HG03175 (cell line): ENCODE measurements around the gene PLAC8L1.
"Not testable (repeated sequence)": the region's sequence is repeated elsewhere in the genome, so short reads cannot be mapped to it uniquely, and the experiment has no call there.

Experiments used
- ATAC-seq: cut with Tn5 transposase; IDR thresholded peaks from one replicate; pipeline ENCODE4 v1.9.1; 2021; ENCODE audit warnings: mild to moderate bottlenecking, moderate library complexity; ENCODE audit not compliant: unreplicated experiment

PLAC8L1 gene

DNA sequence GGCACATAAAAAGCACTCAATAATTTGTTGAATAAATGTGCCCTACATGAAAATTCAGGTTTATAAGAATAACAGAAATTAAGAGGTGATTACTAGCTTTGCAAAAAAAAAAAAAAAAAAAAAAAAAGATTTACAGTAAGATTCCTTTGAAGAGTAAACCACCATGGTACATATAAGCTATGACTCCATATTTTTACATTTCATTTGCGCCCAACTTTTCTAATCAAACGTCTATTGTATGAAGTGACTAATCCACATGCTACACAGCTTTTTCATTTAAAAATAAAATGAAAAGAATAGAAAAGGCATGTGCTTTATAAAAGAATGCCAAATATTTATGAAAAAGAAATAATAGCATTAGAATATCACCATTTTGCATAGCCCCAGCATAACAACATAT lies at the start of gene PLAC8L1:
TSS of gene PLAC8L1 (minus strand) at position 101 of the 400 bp plus-strand sequence. CDS start 1,266 bp downstream, outside the sequence.
- ATAC-seq, result no peak

- ATAC-seq, result no peak
Measured at GRCh38 chr5:146151970-146152369, 46.6 kb upstream of the PLAC8L1 start.

GRCh38 chr5:146137967-146138403 lies 32.6 kb upstream of the PLAC8L1 start:
- no peak for ATAC-seq

DNA sequence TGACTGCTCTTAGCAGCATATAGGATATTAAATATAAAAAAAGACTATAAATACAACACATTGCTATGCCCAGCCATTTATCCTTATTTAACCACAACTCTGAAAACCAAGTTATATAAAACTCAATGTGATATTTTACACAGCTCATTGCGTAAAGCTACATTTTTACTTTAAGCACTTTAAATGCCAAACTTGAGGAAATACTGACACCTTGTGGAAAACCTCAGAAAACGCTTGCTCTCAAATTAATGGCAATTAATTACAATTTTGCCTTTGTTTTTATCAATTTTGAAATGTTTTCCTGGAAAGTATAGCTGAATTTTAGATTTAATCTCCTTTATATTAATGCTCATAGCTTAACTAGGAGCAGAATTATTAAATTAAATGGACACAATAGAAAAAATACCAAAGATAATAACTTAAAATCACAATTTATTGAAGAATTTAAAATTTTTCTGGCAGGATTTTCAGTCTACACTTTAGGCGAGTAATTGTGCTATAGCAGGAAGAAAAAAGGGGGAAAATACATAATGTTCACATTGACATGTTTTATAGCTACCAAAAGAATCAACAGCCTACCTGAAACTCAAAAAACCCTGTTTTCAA lies 25.2 kb upstream of the PLAC8L1 start:
- no peak for ATAC-seq

- no peak for ATAC-seq
Measured at GRCh38 chr5:146126068-146126467, 20.7 kb upstream of the PLAC8L1 start.

GRCh38 chr5:146124580-146124979 lies 19.2 kb upstream of the PLAC8L1 start:
- ATAC-seq, result no peak

- not testable (repeated sequence) for ATAC-seq
Measured at GRCh38 chr5:146121451-146121850, 16.1 kb upstream of the PLAC8L1 start.

DNA sequence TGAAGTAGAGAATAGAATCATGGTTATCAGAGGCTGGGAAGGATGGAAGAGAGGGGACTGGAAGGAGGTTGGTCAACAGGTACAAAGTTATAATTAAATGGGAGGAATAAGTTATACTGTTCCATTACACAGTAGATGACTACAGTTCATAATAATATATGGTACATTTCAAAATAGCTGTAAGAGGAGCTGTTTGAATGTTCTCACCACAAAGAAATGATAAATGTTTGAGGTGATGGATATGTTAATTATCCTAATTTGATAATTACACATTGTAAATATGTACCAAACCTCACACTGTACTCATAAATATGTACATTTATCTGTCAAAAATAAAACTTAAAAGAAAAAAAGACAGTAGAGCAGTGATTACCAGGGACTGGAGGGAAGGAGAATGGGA lies 12.9 kb upstream of the PLAC8L1 start:
- no peak for ATAC-seq

DNA sequence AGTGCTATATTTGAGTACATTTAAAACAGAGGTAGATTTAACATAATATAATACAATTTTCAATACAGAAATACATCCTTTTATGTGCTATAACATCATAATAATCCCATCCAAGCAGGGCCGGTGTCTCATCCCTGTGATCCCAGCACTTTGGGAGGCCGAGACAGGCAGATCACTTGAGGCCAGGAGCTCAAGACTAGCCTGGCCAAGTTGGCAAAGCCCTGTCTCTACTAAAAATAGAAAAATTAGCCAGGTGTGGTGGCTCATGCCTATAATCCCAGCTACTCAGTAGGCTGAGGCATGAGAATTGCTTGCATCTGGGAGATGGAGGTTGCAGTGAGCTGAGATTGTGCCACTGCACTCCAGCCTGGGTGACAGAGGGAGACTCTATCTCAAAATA lies 11.8 kb upstream of the PLAC8L1 start:
- not testable (repeated sequence) for ATAC-seq

DNA sequence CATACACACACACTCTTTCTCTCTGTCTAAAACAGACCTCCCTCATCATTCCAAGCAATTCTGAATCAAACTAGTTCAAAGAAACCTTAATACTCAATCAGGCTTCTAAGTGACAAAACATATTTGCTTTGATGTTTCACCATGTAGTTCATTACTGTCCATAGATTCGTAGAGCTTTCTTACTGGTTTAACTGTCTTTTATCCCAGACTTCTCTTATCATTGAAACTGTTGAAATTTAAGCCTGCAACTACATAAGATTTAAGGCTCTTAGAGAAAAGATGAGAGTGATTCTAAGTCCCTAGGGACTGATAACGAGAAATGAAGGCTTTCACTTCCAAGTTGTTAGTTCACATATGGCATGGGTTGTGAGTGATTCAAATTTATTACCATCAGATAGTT lies 11.0 kb upstream of the PLAC8L1 start:
- ATAC-seq, result no peak

DNA sequence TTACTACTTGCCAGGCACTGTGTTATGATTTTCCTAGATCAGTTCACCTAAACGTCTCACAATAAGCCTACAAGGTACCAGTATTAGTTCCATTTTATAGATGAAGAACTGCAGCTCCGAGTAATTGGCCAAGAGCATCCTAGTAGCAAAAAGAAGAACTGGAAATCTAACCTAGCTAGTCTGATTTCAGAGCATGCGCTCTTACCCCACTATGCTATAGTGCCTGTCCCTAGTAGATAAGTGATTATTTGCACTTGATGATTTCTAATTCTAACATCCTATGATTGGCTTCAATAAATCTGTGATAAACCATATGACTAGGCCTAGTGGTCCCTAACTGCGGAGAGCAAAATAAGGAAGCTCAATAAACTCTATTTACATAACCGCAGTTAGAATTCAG lies 7.1 kb upstream of the PLAC8L1 start:
- ATAC-seq, result no peak

DNA sequence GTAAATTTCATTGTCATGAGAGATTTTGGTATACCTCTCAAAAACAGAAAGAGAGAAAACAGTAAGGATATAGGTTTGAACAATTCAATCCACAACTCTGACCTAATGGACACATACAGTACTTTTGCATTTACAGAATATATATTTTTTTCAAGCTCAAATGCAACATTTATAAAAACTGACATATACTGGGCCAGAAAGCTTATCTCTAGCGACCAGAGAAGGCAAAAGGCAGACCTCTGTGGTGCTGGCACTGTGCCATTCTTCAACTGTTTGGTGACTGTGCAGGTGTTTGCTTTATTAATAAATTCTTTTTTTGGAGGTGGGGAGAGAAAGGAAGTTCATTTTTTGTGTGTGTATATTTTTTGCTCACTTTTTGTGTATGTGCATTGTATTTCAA lies 6.0 kb upstream of the PLAC8L1 start:
- ATAC-seq, result no peak

GRCh38 chr5:146109379-146109778 lies 4.0 kb upstream of the PLAC8L1 start:
- ATAC-seq, result no peak

- not testable (repeated sequence) for ATAC-seq
Measured at GRCh38 chr5:146108870-146109269, 3.5 kb upstream of the PLAC8L1 start.

DNA sequence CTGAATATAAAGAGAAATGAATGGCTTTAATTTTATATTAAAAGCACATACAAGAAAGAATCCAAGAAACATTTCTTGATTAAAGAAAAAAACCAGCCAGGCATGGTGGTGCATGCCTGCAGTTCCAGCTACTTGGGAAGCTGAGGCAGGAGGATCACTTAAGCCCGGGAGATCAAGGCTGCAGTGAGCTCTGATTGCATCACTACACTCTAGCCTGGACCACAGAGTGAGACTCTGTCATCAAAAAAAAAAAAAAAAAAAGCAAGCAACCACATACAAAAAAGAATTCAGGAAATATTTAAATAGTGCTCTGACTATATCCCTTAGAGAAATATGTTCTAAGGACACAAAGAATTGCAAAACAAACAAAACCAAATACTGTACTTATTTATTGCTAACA lies 2.5 kb upstream of the PLAC8L1 start:
- ATAC-seq, result no peak

DNA sequence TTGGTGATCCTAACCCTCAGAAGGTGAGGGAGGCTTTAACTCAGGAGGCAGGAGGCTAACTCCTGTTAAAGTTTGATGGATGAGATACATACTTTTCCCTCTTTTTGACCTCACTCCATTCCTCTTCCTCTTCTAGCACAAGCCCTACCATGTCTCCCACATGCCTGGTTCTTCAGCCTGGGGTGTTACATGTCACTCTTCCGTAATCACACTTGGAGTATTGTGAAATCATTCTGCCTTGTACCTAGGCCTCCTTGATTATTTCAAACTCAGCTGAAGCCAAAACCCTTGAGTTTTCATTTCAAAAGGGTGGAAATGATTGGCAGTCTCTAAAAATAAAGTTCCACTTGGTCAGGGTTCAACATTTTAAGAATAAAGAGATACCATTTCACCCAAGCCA lies 1.8 kb downstream of the PLAC8L1 start:
- ATAC-seq, result no peak

GRCh38 chr5:146101646-146102045 lies 3.7 kb downstream of the PLAC8L1 start:
- no peak for ATAC-seq

DNA sequence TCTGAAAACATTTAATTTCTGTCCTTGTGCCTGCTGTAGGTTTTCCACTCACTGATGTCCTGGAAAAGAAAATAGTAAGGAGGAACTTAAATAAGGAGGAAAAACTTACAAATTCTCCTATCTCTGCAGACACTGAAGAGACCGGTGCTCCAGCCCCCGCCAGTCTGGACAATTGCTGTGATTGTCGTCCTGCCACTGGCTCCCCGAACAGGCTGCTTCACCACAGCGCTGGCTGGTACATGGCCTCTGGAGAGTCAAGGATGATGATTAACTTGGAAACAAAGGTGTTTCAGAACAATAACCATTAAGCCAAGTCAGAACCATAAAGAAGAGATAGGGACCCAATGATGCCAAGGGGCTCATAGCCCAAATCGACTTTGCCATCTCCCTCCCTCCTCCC lies 7.3 kb downstream of the PLAC8L1 start:
- ATAC-seq, result no peak

- no peak for ATAC-seq
Measured at GRCh38 chr5:146091881-146092280, 13.5 kb downstream of the PLAC8L1 start.

DNA sequence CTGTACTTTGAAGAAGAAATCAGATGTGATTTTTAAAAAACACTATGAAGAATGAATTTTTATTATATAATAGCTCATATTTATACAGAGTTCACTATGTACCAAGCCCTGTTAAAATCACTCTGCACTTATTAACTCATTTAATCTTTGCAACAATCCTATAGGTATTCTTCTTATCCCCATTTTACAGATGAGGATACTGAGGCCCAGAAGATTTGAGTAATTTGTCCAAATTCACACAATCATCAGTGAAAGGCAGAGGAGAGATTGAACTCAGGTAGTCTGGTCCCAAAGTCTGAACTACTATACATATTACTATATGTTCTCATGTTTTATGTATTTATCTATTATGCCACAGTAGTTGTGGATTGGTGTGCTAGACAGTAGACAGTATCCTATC lies 16.1 kb downstream of the PLAC8L1 start:
- ATAC-seq, result no peak

DNA sequence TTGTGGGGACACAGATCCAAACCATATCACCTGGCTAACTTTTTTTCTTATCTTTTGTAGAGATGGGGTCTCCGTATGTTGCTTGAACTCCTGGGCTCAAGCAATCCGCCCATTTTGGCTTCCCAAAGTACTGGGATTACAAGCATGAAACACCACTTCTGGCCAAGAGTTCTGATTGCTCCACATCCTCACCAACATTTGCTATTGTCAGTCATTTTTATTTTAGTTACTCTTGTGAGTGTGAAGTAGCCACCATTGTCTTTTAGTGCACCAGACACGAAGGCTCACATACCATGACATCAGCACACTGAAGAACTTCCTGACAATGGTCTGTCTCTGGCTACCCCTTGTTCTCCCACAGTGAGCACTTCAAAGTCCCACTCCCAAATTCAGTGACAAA lies 17.3 kb downstream of the PLAC8L1 start:
- ATAC-seq, result no peak

DNA sequence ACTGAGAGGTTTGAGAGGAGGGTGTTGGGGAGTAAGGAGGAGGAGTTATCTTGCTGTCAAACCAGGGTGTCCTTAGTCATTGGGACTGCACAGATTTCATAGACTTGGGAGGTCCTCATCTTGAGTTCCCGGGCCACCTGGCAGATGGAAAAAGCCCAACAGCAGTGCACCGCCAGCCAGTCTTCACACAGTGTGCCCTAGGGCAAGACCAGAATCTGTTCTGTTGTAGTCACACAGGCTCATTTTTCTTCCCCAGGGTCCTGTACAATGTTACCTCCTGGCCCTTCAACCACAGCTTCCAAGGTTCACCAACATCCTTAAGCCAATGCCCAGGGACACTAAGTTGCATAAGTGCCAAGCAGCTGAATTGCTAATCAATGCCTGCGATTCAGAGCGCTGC lies 21.0 kb downstream of the PLAC8L1 start:
- no peak for ATAC-seq

- peak; percentile 92 for ATAC-seq
Measured at GRCh38 chr5:146082798-146083197, 22.6 kb downstream of the PLAC8L1 start.
